ENCODE data around the gene TBX3.

Gene TBX3

DNA sequence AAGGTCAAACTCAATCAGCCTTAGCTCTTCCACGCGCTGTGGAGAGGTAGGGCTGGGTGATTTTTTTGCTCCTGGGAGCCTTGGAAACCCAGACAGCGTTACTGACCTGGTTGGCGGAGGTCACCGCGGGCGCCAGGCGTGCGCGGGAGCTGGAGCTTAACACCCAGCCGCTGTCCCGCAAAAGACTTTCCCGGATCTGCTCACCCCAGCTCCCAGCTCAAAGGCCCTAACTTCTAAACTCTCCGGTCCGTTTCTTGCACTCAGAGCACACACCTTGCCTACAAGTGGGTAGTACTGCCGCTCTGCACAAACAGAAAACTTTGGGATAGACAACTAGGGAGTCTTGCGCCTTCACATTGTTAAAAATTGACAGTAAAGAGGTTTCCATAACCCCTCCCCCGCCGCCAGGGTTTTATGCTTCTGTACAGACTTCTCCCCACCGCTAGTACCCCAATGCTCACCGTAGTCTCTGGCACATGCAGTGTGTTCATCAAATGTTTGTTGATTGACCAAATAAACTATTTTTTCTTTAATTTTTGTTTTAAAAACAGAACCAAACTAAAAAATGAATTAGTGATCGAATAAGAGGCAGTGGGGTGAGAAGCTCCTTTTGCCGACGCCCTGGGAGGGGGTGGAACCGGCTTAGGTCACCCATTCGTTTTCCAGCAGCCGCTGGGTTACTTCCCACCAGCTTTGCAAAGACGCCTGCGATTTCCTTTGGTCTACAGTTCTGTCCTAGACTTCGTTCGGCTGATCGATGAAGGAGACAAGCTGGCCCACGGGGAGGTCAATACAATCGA lies 12.7 kb upstream of the TBX3 start:
- TF ChIP-seq FOXM1 (IDR thresholded peaks at IDR 0.05; ENCODE audit: borderline replicate concordance, low read depth): no peak
- TF ChIP-seq, protein P1, sequence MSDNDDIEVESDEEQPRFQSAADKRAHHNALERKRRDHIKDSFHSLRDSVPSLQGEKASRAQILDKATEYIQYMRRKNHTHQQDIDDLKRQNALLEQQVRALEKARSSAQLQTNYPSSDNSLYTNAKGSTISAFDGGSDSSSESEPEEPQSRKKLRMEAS (IDR thresholded peaks at IDR 0.05): no peak
- no peak for TF ChIP-seq TAF1 (IDR thresholded peaks at IDR 0.05; ENCODE audit: low read depth)
- TF ChIP-seq ZBTB7A (IDR thresholded peaks at IDR 0.05; ENCODE audit: low read depth): no peak
- TF ChIP-seq CEBPB (IDR thresholded peaks at IDR 0.05): no peak
- no peak for TF ChIP-seq TEAD4 (IDR thresholded peaks at IDR 0.05)
- no peak for TF ChIP-seq EGR1 (IDR thresholded peaks at IDR 0.05)
- TF ChIP-seq NFIC (IDR thresholded peaks at IDR 0.05): no peak
- TF ChIP-seq CREB1 (IDR thresholded peaks at IDR 0.05; ENCODE audit: low read depth): no peak
- TF ChIP-seq, protein P2, sequence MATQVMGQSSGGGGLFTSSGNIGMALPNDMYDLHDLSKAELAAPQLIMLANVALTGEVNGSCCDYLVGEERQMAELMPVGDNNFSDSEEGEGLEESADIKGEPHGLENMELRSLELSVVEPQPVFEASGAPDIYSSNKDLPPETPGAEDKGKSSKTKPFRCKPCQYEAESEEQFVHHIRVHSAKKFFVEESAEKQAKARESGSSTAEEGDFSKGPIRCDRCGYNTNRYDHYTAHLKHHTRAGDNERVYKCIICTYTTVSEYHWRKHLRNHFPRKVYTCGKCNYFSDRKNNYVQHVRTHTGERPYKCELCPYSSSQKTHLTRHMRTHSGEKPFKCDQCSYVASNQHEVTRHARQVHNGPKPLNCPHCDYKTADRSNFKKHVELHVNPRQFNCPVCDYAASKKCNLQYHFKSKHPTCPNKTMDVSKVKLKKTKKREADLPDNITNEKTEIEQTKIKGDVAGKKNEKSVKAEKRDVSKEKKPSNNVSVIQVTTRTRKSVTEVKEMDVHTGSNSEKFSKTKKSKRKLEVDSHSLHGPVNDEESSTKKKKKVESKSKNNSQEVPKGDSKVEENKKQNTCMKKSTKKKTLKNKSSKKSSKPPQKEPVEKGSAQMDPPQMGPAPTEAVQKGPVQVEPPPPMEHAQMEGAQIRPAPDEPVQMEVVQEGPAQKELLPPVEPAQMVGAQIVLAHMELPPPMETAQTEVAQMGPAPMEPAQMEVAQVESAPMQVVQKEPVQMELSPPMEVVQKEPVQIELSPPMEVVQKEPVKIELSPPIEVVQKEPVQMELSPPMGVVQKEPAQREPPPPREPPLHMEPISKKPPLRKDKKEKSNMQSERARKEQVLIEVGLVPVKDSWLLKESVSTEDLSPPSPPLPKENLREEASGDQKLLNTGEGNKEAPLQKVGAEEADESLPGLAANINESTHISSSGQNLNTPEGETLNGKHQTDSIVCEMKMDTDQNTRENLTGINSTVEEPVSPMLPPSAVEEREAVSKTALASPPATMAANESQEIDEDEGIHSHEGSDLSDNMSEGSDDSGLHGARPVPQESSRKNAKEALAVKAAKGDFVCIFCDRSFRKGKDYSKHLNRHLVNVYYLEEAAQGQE (IDR thresholded peaks at IDR 0.05; ENCODE audit: low read depth): no peak
- no peak for TF ChIP-seq EP300 (IDR thresholded peaks at IDR 0.05; ENCODE audit: borderline replicate concordance)
- no peak for TF ChIP-seq RAD21 (IDR thresholded peaks at IDR 0.05; ENCODE audit: low read depth)
- TF ChIP-seq YY1 (IDR thresholded peaks at IDR 0.05; ENCODE audit: low read depth): no peak
- TF ChIP-seq USF1 (IDR thresholded peaks at IDR 0.05): no peak
- TF ChIP-seq TCF12 (IDR thresholded peaks at IDR 0.05; ENCODE audit: low read depth): no peak

- TF ChIP-seq, protein P1 (IDR thresholded peaks at IDR 0.05): no peak
- TF ChIP-seq ZBTB7A (IDR thresholded peaks at IDR 0.05; ENCODE audit: low read depth) (no peak), EP300 (IDR thresholded peaks at IDR 0.05; ENCODE audit: borderline replicate concordance) (no peak), TAF1 (IDR thresholded peaks at IDR 0.05; ENCODE audit: low read depth) (no peak), EGR1 (IDR thresholded peaks at IDR 0.05) (no peak), YY1 (IDR thresholded peaks at IDR 0.05; ENCODE audit: low read depth) (no peak), CEBPB (IDR thresholded peaks at IDR 0.05) (no peak), NFIC (IDR thresholded peaks at IDR 0.05) (no peak), FOXM1 (IDR thresholded peaks at IDR 0.05; ENCODE audit: borderline replicate concordance, low read depth) (no peak), CREB1 (IDR thresholded peaks at IDR 0.05; ENCODE audit: low read depth) (no peak), TEAD4 (IDR thresholded peaks at IDR 0.05) (no peak), USF1 (IDR thresholded peaks at IDR 0.05) (no peak), TCF12 (IDR thresholded peaks at IDR 0.05; ENCODE audit: low read depth) (no peak), RAD21 (IDR thresholded peaks at IDR 0.05; ENCODE audit: low read depth) (no peak)
- TF ChIP-seq, protein P2 (IDR thresholded peaks at IDR 0.05; ENCODE audit: low read depth): no peak
Observed at GRCh38 chr12:114695305-114695592, 11.3 kb upstream of the TBX3 start.

DNA sequence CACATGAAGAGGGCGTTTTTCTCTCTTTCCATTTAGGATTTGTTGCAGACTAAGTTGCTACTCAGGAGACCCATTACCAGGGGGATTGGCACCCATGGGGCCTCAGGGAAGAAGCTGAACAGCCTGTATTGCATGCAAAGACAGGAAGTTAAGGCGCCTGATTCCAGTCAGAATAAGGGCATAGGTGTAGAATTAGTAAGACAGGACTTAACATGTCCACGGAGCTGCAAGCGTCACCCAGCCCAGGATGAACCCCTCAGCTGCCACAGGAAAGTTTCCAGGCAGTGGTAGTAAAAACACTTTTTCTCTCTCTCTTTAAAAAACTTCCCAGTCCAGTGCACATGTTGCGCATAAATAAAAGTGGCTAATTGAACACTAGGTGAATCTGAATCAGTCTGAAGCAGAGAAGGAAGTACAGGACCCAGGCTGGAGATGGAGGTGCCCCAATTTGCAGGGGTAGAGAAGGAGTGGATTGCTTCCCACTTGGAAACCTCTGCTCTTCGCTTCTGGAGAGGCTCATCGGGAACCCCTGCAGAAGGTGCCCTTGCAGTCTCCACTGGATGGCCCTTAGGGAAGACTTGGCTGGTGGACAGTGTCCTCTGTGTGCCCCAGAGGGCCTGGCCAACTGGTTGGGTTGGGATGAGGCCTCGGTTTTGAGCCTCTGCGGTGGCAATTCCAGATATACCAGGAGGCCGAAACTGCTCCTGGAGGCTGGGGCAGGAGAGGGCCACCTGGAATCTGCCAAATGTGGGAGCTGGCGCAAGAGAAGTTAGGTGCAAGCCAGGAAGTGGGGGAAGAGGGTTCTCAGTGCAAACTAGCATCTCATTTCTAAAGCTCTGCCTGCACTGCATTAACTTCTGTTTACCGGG lies 10.7 kb upstream of the TBX3 start:
- TF ChIP-seq CEBPB (IDR thresholded peaks at IDR 0.05) (no peak), TAF1 (IDR thresholded peaks at IDR 0.05; ENCODE audit: low read depth) (no peak), RAD21 (IDR thresholded peaks at IDR 0.05; ENCODE audit: low read depth) (no peak), USF1 (IDR thresholded peaks at IDR 0.05) (no peak), EP300 (IDR thresholded peaks at IDR 0.05; ENCODE audit: borderline replicate concordance) (no peak)

- TF ChIP-seq CREB1 (IDR thresholded peaks at IDR 0.05; ENCODE audit: low read depth) (no peak), NFIC (IDR thresholded peaks at IDR 0.05) (no peak), USF1 (IDR thresholded peaks at IDR 0.05) (no peak), TEAD4 (IDR thresholded peaks at IDR 0.05) (no peak), EGR1 (IDR thresholded peaks at IDR 0.05) (no peak), TAF1 (IDR thresholded peaks at IDR 0.05; ENCODE audit: low read depth) (no peak)
- TF ChIP-seq, protein P2 (IDR thresholded peaks at IDR 0.05; ENCODE audit: low read depth): no peak
Observed at GRCh38 chr12:114693532-114693931, 9.6 kb upstream of the TBX3 start.
